Mammary epithelial cell (primary cell): ENCODE measurements around the gene AFG1L.

Source experiments
- CTCF ChIP-seq, 2 donors: IDR thresholded peaks in 1 of 2; conservative IDR thresholded peaks in 1 of 2; 2 replicates each; pipeline ENCODE4 v1.5.1; 2011 to 2012; ENCODE audit warnings: inconsistent platforms in 2 of 2, low read length in 2 of 2, mild to moderate bottlenecking in 2 of 2, control low read depth in 1 of 2, low read depth in 1 of 2; ENCODE audit not compliant: insufficient read depth in 1 of 2; ENCODE audit errors: extremely low read depth in 1 of 2
- EZH2 ChIP-seq: IDR thresholded peaks from 2 replicates; pipeline ENCODE4 v1.6.1; 2012; ENCODE audit warnings: low read length, inconsistent platforms, borderline replicate concordance

GRCh38 chr6:108355890-108356289 is 61.0 kb downstream of the AFG1L start:
- no peak for TF ChIP-seq CTCF (conservative IDR thresholded peaks at IDR 0.05 in 1 of 2, IDR thresholded peaks at IDR 0.05 in 1 of 2; ENCODE audit: extremely low read depth in 1 of 2, insufficient read depth in 1 of 2, low read depth in 1 of 2, low read length in 2 of 2)
- TF ChIP-seq EZH2 = no peak
